Tibial artery (tissue), 4 donors: Measurements from ENCODE around the gene COX18.

ENCODE experiments used
- DNase-seq, 2 donors: peaks; one replicate each; pipeline ENCODE4 v3.0.0-alpha.2; 2019
- H3K27ac ChIP-seq, 2 donors: fragments of 200-600 bp; sonication (generic) in 1 of 2; 1 replicate in 1 of 2; 2 replicates in 1 of 2; pipeline ENCODE4 v1.5.1; 2018 to 2019; ENCODE audit warnings: mild to moderate bottlenecking in 1 of 2
- H3K27me3 ChIP-seq, 2 donors: fragments of 200-600 bp; sonication (generic) in 1 of 2; one replicate each; pipeline versions ENCODE4 v1.5.1 to v1.6.0; 2016 to 2019
- H3K36me3 ChIP-seq, 3 donors: fragments of 200-600 bp; sonication (generic) in 2 of 3; one replicate each; pipeline ENCODE4 v1.5.1; 2016 to 2019; ENCODE audit warnings: mild to moderate bottlenecking in 2 of 3
- H3K4me1 ChIP-seq, 4 donors: fragments of 200-600 bp; sonication (generic) in 2 of 4; 1 replicate in 3 of 4; 2 replicates in 1 of 4; pipeline ENCODE4 v1.5.1; 2016 to 2019
- H3K4me3 ChIP-seq, 2 donors: fragments of 200-600 bp; sonication (generic) in 1 of 2; 1 replicate in 1 of 2; 2 replicates in 1 of 2; pipeline ENCODE4 v1.5.1; 2018 to 2019; ENCODE audit warnings: mild to moderate bottlenecking in 2 of 2
- H3K9me3 ChIP-seq, 3 donors: fragments of 200-600 bp; sonication (generic) in 1 of 3; one replicate each; pipeline ENCODE4 v1.5.1; 2016 to 2019
- intact Hi-C: fragments of 100-400 bp; cut with DNase I; formaldehyde crosslinking; loops from one replicate; pipeline ENCODE4 v1.15.0; 2023; ENCODE audit warnings: low total_unique reads
- TF ChIP-seq, protein P1 (sequence below), 2 experiments: fragments of 200-600 bp in 1 of 2; fragments of 450-650 bp in 1 of 2; IDR thresholded peaks; one replicate each; pipeline ENCODE4 v1.5.1; 2017 to 2019; ENCODE audit warnings: antibody characterized with exemption in 2 of 2, mild to moderate bottlenecking in 1 of 2, moderate library complexity in 1 of 2

COX18 gene

DNA sequence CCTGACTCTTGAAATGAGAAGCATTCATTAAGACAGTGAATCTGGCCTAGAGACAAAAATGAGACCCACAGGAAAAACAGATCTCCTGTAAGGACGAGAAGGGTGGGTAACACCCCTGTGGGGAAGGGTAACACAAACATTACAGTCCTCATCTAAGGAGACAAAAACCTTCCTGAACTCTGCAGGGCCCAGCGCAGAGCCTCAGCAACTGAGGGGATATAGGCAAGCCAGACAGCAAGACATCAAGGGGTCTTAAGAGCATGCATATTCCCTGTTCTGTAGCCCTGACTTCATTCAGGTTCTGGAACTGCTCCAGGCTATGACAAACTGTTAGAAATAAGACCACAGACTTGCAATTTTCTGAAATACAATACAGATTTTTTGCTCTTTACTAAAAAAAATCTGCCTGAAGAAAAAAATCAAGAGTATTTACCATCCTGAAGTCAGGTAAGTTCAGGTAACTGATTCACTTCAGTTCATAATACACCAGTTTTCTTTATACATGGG lies 15.5 kb downstream of the COX18 start:
- H3K4me1 ChIP-seq, result no peaks in the 10 kb centered on the region
- H3K27ac ChIP-seq, result no peak overlapping the region
- TF ChIP-seq, protein P1, sequence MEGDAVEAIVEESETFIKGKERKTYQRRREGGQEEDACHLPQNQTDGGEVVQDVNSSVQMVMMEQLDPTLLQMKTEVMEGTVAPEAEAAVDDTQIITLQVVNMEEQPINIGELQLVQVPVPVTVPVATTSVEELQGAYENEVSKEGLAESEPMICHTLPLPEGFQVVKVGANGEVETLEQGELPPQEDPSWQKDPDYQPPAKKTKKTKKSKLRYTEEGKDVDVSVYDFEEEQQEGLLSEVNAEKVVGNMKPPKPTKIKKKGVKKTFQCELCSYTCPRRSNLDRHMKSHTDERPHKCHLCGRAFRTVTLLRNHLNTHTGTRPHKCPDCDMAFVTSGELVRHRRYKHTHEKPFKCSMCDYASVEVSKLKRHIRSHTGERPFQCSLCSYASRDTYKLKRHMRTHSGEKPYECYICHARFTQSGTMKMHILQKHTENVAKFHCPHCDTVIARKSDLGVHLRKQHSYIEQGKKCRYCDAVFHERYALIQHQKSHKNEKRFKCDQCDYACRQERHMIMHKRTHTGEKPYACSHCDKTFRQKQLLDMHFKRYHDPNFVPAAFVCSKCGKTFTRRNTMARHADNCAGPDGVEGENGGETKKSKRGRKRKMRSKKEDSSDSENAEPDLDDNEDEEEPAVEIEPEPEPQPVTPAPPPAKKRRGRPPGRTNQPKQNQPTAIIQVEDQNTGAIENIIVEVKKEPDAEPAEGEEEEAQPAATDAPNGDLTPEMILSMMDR (IDR thresholded peaks at IDR 0.05), result no peak
- no peak overlapping the region for H3K4me3 ChIP-seq
- peaks cover 33 to 55% (median 48%) of the 10 kb centered on the region in 3 donors for H3K36me3 ChIP-seq
- no peak for DNase-seq
- intact Hi-C loops, result no loop called here
- H3K27me3 ChIP-seq, result no peaks in the 10 kb centered on the region
- H3K9me3 ChIP-seq, result no peaks in the 10 kb centered on the region

DNA sequence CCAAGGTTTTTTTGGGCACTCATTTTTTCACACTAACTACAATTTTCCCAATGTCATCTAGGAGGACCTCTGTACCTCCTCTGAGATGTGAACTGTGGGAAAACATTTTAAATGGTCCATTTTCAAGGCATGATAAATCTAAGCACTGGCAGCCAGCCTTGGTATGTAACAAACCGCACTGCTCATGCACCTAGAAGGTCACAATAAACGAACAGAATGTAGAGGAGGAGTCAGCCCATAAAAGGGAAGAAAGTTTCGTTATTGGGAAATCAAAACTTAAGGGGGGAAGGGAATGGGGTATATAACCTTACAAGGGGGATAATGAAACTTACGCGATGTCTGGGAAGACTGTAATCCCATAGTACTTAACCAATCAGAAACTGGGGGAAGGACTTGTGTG lies 16.4 kb downstream of the COX18 start:
- Histone ChIP-seq H3K27me3 (no peaks in the 10 kb centered on the region), H3K9me3 (no peaks in the 10 kb centered on the region), H3K27ac (no peak overlapping the region), H3K4me3 (no peak overlapping the region), H3K4me1 (no peaks in the 10 kb centered on the region), H3K36me3 (peaks cover 25 to 46% (median 39%) of the 10 kb centered on the region in 3 donors)
- intact Hi-C loops, result no loop called here
- DNase-seq, result no peak
- TF ChIP-seq, protein P1 (IDR thresholded peaks at IDR 0.05), result no peak

DNA sequence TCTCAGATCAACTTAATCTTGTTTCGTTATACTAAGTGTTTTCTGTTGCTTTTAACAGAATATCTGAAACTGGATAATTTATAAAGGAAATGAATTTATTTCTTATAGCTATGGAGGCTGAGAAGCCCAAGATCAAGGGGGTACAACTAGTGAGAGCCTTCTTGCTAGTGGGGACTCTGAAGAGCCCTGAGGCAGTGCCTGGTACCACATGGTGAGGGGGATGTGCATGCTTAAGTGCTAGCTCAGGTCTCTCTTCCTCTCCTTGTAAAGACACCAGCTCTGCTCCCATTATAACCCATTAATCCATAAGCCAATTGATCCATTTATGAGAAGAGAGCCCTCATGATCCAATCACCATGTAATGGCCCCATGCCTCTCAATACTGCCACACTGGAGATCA lies 17.9 kb downstream of the COX18 start:
- DNase-seq, result no peak
- TF ChIP-seq, protein P1 (IDR thresholded peaks at IDR 0.05), result no peak
- H3K27ac ChIP-seq, result no peak overlapping the region
- no peaks in the 10 kb centered on the region for H3K9me3 ChIP-seq
- no peaks in the 10 kb centered on the region for H3K4me1 ChIP-seq
- intact Hi-C loops, result no loop called here
- no peaks in the 10 kb centered on the region for H3K27me3 ChIP-seq
- peaks cover 11 to 31% (median 25%) of the 10 kb centered on the region in 3 donors for H3K36me3 ChIP-seq
- no peak overlapping the region for H3K4me3 ChIP-seq

DNA sequence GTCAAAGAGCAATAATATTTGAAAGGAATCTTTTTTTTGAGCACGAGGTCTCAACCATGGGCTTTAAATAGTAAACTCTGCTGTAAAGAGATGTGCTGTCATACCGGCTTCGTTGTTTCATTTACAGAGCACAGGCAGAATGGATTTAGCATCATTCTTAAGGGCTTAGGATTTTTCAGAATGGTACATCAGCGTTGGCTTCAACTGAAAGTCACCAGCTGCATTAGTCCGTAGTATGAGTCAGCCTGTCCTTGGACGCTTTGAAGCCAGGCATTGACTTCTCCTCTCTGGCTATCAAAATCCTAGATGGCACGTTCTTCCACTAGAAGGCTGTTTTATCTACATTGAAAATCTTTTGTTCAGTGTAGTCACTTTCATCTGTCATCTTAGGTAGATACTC lies 23.6 kb downstream of the COX18 start:
- H3K36me3 ChIP-seq, result no peaks in the 10 kb centered on the region
- intact Hi-C loops, result no loop called here
- peaks cover 0 to 2% (median 0%) of the 10 kb centered on the region in 3 donors for H3K9me3 ChIP-seq
- no peaks in the 10 kb centered on the region for H3K27me3 ChIP-seq
- H3K27ac ChIP-seq, result no peak overlapping the region
- H3K4me3 ChIP-seq, result no peak overlapping the region
- DNase-seq, result no peak
- no peaks in the 10 kb centered on the region for H3K4me1 ChIP-seq
- TF ChIP-seq, protein P1 (IDR thresholded peaks at IDR 0.05), result no peak

DNA sequence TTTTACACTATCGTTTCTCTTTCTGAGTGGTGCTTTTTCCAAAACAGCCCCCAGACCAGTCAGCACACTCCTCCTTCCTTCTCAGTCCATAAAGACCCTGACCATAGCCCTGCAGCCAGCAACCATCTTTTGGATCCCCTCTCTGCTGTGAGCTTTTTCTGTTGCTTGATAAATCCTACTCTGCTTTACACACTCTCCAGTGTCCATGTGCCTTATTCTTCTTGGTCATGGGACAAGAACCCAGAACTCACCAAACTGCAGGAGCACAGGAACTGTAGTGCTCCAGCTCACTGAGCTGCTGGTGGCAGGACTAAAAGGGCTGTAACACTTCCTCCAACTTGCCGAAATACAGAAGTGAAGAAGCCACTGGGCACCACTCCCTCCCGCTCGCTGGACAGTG lies 32.5 kb downstream of the COX18 start:
- TF ChIP-seq, protein P1 (IDR thresholded peaks at IDR 0.05), result no peak
- Histone ChIP-seq H3K27me3 (no peaks in the 10 kb centered on the region), H3K4me3 (no peak overlapping the region), H3K4me1 (no peaks in the 10 kb centered on the region), H3K9me3 (peaks cover 0 to 11% (median 9%) of the 10 kb centered on the region in 3 donors), H3K36me3 (peaks cover 0 to 6% (median 0%) of the 10 kb centered on the region in 3 donors), H3K27ac (no peak overlapping the region)
- DNase-seq, result no peak
- intact Hi-C loops, result no loop called here

DNA sequence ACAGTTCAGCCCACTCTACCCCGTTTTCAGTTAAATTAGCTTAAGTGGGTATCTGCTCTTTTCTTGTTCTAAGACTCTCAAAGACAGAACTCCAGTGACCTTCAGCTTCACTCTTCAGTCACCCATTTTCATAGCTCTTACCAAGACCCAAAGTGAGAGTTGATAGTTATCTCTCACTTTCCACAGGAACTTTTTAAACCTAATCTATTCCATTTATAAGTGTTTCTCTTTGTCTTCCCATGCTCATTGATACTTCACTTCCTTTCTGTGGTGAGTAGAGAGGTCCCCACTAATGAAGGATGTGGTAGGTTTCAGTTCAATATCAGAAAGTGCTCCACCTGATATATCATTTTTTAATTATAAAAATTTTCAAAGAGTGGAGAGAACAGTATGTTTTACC lies 33.4 kb downstream of the COX18 start:
- H3K4me3 ChIP-seq, result no peak overlapping the region
- DNase-seq, result no peak
- H3K27ac ChIP-seq, result no peak overlapping the region
- TF ChIP-seq, protein P1 (IDR thresholded peaks at IDR 0.05), result no peak
- peaks cover 0 to 6% (median 0%) of the 10 kb centered on the region in 3 donors for H3K36me3 ChIP-seq
- no peaks in the 10 kb centered on the region for H3K4me1 ChIP-seq
- intact Hi-C loops, result no loop called here
- no peaks in the 10 kb centered on the region for H3K27me3 ChIP-seq
- H3K9me3 ChIP-seq, result peaks cover 0 to 11% (median 9%) of the 10 kb centered on the region in 3 donors
